Mesendoderm (in vitro differentiated cells): Measurements from ENCODE around the gene ADK.

Experiments used
- DNase-seq: peaks from one replicate; pipeline ENCODE4 v3.0.0; 2013
- H2AK5ac ChIP-seq: 2 replicates; pipeline ENCODE4 v1.6.1; 2013; ENCODE audit warnings: low read length, inconsistent platforms
- H2BK120ac ChIP-seq: 2 replicates; pipeline ENCODE4 v1.6.1; 2013; ENCODE audit warnings: low read depth, mild to moderate bottlenecking, low read length, moderate library complexity, mixed read lengths
- H2BK15ac ChIP-seq: replicated peaks from 2 replicates; pipeline ENCODE4 v1.6.1; 2013; ENCODE audit warnings: low read depth, mild to moderate bottlenecking, moderate library complexity
- H2BK5ac ChIP-seq: 2 replicates; pipeline ENCODE4 v1.6.1; 2013; ENCODE audit warnings: low read length, inconsistent platforms
- H3K18ac ChIP-seq: 2 replicates; pipeline ENCODE4 v1.6.1; 2013; ENCODE audit warnings: mild to moderate bottlenecking, low read length, mixed read lengths
- H3K23ac ChIP-seq: one replicate; pipeline ENCODE4 v1.6.1; 2013; ENCODE audit warnings: low read length
- H3K27ac ChIP-seq: 2 replicates; pipeline ENCODE4 v1.5.1; 2013; ENCODE audit warnings: low read depth, mild to moderate bottlenecking, inconsistent platforms, low read length, moderate library complexity
- H3K27me3 ChIP-seq: 2 replicates; pipeline ENCODE4 v1.6.1; 2013; ENCODE audit warnings: low read length, control low read depth, mild to moderate bottlenecking, inconsistent platforms; ENCODE audit not compliant: insufficient read depth, poor library complexity
- H3K36me3 ChIP-seq: 2 replicates; pipeline ENCODE4 v1.6.1; 2013; ENCODE audit warnings: low read length, inconsistent platforms; ENCODE audit not compliant: control insufficient read depth, insufficient read depth
- H3K4ac ChIP-seq: one replicate; pipeline ENCODE4 v1.6.1; 2013; ENCODE audit warnings: low read depth, mild to moderate bottlenecking, low read length, moderate library complexity
- H3K4me1 ChIP-seq: 2 replicates; pipeline ENCODE4 v1.6.1; 2013; ENCODE audit warnings: low read depth, low read length, inconsistent platforms; ENCODE audit not compliant: control insufficient read depth
- H3K4me2 ChIP-seq: 2 replicates; pipeline ENCODE4 v1.6.1; 2013; ENCODE audit warnings: low read length
- H3K4me3 ChIP-seq: 2 replicates; pipeline ENCODE4 v1.5.1; 2013; ENCODE audit warnings: mild to moderate bottlenecking, low read length
- H3K56ac ChIP-seq: one replicate; pipeline ENCODE4 v1.6.1; 2013; ENCODE audit warnings: low read length
- H3K79me1 ChIP-seq: 2 replicates; pipeline ENCODE4 v1.6.1; 2013; ENCODE audit warnings: low read length, inconsistent platforms
- H3K79me2 ChIP-seq: 2 replicates; pipeline ENCODE4 v1.6.1; 2013; ENCODE audit warnings: mild to moderate bottlenecking, low read length; ENCODE audit not compliant: control insufficient read depth, insufficient read depth
- H3K9ac ChIP-seq: 2 replicates; pipeline ENCODE4 v1.6.1; 2013; ENCODE audit warnings: low read length, inconsistent platforms
- H4K5ac ChIP-seq: one replicate; pipeline ENCODE4 v1.6.1; 2013; ENCODE audit warnings: low read length
- H4K8ac ChIP-seq: one replicate; pipeline ENCODE4 v1.6.1; 2013; ENCODE audit warnings: low read depth, mild to moderate bottlenecking, control low read depth, low read length, moderate library complexity
- whole genome bisulfite sequencing: extraction: QIAGEN DNeasy Blood & Tissue Kit; methylation state at CpG from one replicate; pipeline ENCODE4 v1.1.7; 2013; ENCODE audit warnings: low lambda C conversion rate, missing lambda C conversion rate; ENCODE audit not compliant: insufficient coverage; ENCODE audit errors: extremely low coverage; 5-methylcytosine and 5-hydroxymethylcytosine counted together

The ADK gene

DNA sequence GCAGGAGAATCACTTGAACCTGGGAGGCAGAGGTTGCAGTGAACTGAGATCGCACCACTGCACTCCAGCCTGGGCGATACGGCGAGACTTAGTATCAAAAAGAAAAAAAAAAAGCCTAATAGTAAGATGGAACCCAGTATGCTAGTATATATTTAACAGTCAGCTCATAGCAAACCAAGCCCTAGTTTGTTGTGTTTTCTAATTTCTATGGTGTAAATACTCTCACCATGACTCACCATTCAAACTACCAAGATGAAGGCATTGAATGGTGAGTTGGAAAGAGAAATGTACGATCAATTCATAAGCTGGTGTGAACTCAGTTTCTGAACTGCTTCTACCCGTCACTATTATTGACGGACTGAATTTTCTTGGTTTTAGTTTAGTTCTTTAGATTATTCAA lies 501.6 kb downstream of the ADK start:
- DNase-seq, result no peak
- no peak overlapping the region for H3K23ac ChIP-seq
- no peak overlapping the region for H4K8ac ChIP-seq
- no peaks in the 10 kb centered on the region for H3K36me3 ChIP-seq
- H2BK120ac ChIP-seq, result no peak overlapping the region
- WGBS, result no CpG with 5 or more reads among the region's 7 CpGs
- no peaks in the 10 kb centered on the region for H3K4me1 ChIP-seq
- no peak overlapping the region for H3K4ac ChIP-seq
- no peak overlapping the region for H2AK5ac ChIP-seq
- no peaks in the 10 kb centered on the region for H3K79me1 ChIP-seq
- H4K5ac ChIP-seq, result no peak overlapping the region
- no peak overlapping the region for H3K56ac ChIP-seq
- no peak overlapping the region for H2BK15ac ChIP-seq
- H3K4me3 ChIP-seq, result no peak overlapping the region
- H2BK5ac ChIP-seq, result no peak overlapping the region
- H3K27ac ChIP-seq, result no peak overlapping the region
- no peak overlapping the region for H3K9ac ChIP-seq
- H3K27me3 ChIP-seq, result no peaks in the 10 kb centered on the region
- H3K18ac ChIP-seq, result no peak overlapping the region
- no peak overlapping the region for H3K4me2 ChIP-seq
- no peaks in the 10 kb centered on the region for H3K79me2 ChIP-seq

DNA sequence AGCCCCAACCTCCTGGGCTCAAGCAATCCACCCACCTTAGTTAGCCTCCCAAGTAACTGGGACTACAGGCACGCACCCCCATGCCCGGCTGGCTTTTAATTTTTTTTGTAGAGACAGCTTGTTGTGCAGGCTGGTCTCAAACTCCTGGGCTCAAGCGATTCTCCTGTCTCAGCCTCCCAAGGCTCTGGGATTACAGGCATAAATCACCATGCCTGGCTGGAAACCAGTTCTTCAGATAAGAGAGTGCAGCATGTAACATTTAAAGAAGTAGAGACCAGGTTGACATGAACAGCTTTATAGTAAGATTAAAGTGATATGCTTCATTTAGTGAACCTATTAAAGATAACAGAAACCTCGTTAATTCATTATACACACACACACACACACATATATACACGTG lies 507.5 kb downstream of the ADK start:
- H3K4me2 ChIP-seq, result no peak overlapping the region
- no peak overlapping the region for H3K4ac ChIP-seq
- H3K9ac ChIP-seq, result no peak overlapping the region
- WGBS, result no CpG with 5 or more reads among the region's 5 CpGs
- no peaks in the 10 kb centered on the region for H3K36me3 ChIP-seq
- no peak overlapping the region for H4K8ac ChIP-seq
- no peak overlapping the region for H3K23ac ChIP-seq
- no peak overlapping the region for H3K27ac ChIP-seq
- no peak overlapping the region for H3K56ac ChIP-seq
- H2BK120ac ChIP-seq, result no peak overlapping the region
- H4K5ac ChIP-seq, result no peak overlapping the region
- H3K79me1 ChIP-seq, result no peaks in the 10 kb centered on the region
- H3K18ac ChIP-seq, result no peak overlapping the region
- H3K79me2 ChIP-seq, result no peaks in the 10 kb centered on the region
- H3K27me3 ChIP-seq, result no peaks in the 10 kb centered on the region
- H2BK5ac ChIP-seq, result no peak overlapping the region
- DNase-seq, result no peak
- H3K4me1 ChIP-seq, result no peaks in the 10 kb centered on the region
- H2BK15ac ChIP-seq, result no peak overlapping the region
- no peak overlapping the region for H3K4me3 ChIP-seq
- no peak overlapping the region for H2AK5ac ChIP-seq

DNA sequence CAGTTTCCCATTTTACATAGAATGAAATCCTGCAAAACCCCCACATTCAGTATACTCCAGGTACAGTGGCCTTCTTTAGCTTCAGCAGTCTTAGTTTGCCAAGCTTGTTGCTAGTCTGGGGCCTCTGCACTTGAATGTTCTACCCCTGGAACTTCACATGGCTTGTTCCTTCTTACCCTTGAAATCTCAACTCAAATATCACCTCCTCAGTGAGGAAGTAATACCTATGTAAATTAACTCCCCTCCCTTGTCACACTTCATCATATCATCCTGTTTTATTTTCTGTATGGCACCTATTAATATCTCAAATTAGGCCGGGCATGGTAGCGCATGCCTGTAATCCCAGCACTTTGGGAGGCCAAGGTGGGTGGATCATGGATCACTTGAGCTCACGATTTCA lies 511.6 kb downstream of the ADK start:
- Histone ChIP-seq H3K23ac (no peak overlapping the region), H3K4me3 (no peak overlapping the region), H2BK15ac (no peak overlapping the region), H3K79me2 (no peaks in the 10 kb centered on the region), H3K27ac (no peak overlapping the region), H2BK5ac (no peak overlapping the region), H3K79me1 (no peaks in the 10 kb centered on the region), H3K9ac (no peak overlapping the region), H3K27me3 (no peaks in the 10 kb centered on the region), H4K5ac (no peak overlapping the region), H3K36me3 (no peaks in the 10 kb centered on the region), H3K56ac (no peak overlapping the region), H3K4me1 (no peaks in the 10 kb centered on the region), H3K4me2 (no peak overlapping the region), H2AK5ac (no peak overlapping the region), H2BK120ac (no peak overlapping the region), H4K8ac (no peak overlapping the region), H3K18ac (no peak overlapping the region), H3K4ac (no peak overlapping the region)
- no CpG with 5 or more reads among the region's 3 CpGs for WGBS
- DNase-seq, result no peak

DNA sequence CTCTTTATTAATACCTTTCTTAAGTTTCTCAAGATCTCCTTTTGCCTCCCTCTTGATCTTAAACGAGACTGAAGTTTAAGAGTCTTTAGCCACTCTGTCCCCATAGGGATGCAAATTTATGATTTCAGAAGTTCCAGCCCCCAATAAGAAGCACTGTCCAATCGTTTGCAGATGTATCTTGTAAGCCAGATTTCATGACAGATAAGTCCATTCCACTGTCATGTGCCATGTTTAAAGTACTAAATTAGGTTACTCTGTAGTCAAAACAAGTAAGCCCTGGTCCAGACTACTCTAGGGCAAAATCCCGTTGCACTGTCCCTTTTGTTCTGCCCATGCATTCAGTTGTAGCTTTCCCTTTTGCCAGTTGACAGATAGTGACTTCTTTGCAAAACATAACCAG lies 518.2 kb downstream of the ADK start:
- H3K4ac ChIP-seq, result no peak overlapping the region
- no peaks in the 10 kb centered on the region for H3K4me1 ChIP-seq
- no peak overlapping the region for H2BK15ac ChIP-seq
- no peak overlapping the region for H3K9ac ChIP-seq
- no peak overlapping the region for H2AK5ac ChIP-seq
- H3K36me3 ChIP-seq, result no peaks in the 10 kb centered on the region
- H3K79me1 ChIP-seq, result no peaks in the 10 kb centered on the region
- no peak overlapping the region for H3K18ac ChIP-seq
- H3K23ac ChIP-seq, result no peak overlapping the region
- H3K27me3 ChIP-seq, result no peaks in the 10 kb centered on the region
- no CpG with 5 or more reads among the region's 3 CpGs for WGBS
- no peak overlapping the region for H3K27ac ChIP-seq
- H2BK5ac ChIP-seq, result no peak overlapping the region
- H3K4me2 ChIP-seq, result no peak overlapping the region
- H3K4me3 ChIP-seq, result no peak overlapping the region
- H4K5ac ChIP-seq, result no peak overlapping the region
- no peak overlapping the region for H4K8ac ChIP-seq
- no peak overlapping the region for H3K56ac ChIP-seq
- DNase-seq, result no peak
- no peak overlapping the region for H2BK120ac ChIP-seq
- no peaks in the 10 kb centered on the region for H3K79me2 ChIP-seq

DNA sequence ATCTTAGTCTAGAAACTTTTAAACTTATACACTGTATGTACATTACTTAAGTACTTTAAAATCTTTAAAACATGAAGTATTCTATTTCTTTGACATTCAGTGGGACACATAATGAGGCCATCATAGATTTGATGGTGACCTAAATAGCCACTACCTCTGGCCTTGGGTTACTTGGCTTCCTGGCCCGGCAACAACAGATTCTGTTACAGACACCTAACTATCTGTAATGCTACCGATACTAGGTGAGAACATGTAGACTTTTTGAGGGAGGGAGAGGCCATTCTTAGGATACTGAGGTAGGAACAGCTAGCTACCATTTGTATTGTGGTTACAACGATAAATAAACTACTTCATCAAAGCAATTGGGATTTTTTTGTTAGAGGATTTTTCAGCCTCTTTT lies 520.7 kb downstream of the ADK start:
- Histone ChIP-seq H3K79me2 (no peaks in the 10 kb centered on the region), H3K36me3 (no peaks in the 10 kb centered on the region)

DNA sequence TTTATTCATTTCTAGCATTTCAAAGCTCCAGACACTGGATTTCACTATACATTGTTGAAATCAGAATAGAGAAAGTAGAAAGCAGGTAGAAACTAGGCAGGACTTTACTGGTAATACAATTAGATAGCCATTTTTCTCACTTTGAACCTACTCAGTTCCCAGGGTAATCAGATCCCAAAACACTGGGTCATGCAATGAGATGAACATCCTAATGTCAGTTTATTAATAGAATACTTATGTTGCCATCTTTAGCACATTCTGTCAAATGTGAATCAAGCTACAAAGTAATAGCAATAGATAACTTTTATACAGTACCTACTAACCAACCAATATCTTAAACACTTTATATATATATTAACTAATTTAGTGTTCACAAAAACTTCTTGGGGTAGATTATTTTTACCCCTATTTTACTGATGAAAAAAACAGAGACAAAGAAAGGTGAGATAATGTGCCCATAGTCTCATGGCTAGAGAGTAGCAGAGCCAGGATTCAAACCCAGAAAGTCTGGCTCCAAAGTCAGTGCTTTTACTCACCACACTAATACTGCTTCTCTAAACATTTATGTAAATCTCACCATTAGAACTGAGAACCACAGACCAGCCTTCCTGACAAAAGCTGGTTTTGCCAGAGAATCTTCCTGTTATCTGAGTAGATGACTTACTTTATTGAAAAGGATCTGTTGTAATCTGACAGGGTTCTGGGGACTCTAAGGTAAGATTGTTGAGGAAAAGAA lies 521.6 kb downstream of the ADK start:
- H3K4me3 ChIP-seq, result no peak overlapping the region

More for the DNA sequence above, 520.7 kb downstream of the ADK start:
- H2BK120ac ChIP-seq, result no peak overlapping the region
- no peak overlapping the region for H4K8ac ChIP-seq
- no peak overlapping the region for H4K5ac ChIP-seq
- no peak overlapping the region for H3K56ac ChIP-seq
- no peak overlapping the region for H2BK15ac ChIP-seq
- H3K27ac ChIP-seq, result no peak overlapping the region
- no peak overlapping the region for H2AK5ac ChIP-seq
- H3K4me2 ChIP-seq, result no peak overlapping the region
- no CpG with 5 or more reads among the region's 3 CpGs for WGBS
- H3K4ac ChIP-seq, result no peak overlapping the region
- no peaks in the 10 kb centered on the region for H3K79me1 ChIP-seq
- no peak overlapping the region for H2BK5ac ChIP-seq
- H3K23ac ChIP-seq, result no peak overlapping the region
- no peak overlapping the region for H3K9ac ChIP-seq
- H3K4me3 ChIP-seq, result no peak overlapping the region
- no peak for DNase-seq
- H3K4me1 ChIP-seq, result no peaks in the 10 kb centered on the region
- H3K27me3 ChIP-seq, result no peaks in the 10 kb centered on the region
- no peak overlapping the region for H3K18ac ChIP-seq

More for the DNA sequence above, 521.6 kb downstream of the ADK start:
- Histone ChIP-seq H3K18ac (no peak overlapping the region), H3K23ac (no peak overlapping the region), H4K5ac (no peak overlapping the region), H3K79me1 (no peaks in the 10 kb centered on the region), H3K56ac (no peak overlapping the region), H4K8ac (no peak overlapping the region), H3K27ac (no peak overlapping the region), H2BK5ac (no peak overlapping the region), H3K79me2 (no peaks in the 10 kb centered on the region), H2BK120ac (no peak overlapping the region), H2AK5ac (no peak overlapping the region), H3K9ac (no peak overlapping the region), H2BK15ac (no peak overlapping the region), H3K4me2 (no peak overlapping the region), H3K27me3 (no peaks in the 10 kb centered on the region), H3K4ac (no peak overlapping the region), H3K4me1 (no peaks in the 10 kb centered on the region), H3K36me3 (no peaks in the 10 kb centered on the region)
- DNase-seq, result no peak
